ENCODE results near the gene TLE6. TPM values are rescaled to one million over a fixed set of nuclear protein-coding genes. Genes with fewer than 3 reads are reported as not detected.
"Not testable (repeated sequence)": the region's sequence is repeated elsewhere in the genome, so short reads cannot be mapped to it uniquely, and the experiment has no call there.

The TLE6 gene
- total RNA-seq, 1 donor from 2014 or later, result 0.55 TPM

DNA sequence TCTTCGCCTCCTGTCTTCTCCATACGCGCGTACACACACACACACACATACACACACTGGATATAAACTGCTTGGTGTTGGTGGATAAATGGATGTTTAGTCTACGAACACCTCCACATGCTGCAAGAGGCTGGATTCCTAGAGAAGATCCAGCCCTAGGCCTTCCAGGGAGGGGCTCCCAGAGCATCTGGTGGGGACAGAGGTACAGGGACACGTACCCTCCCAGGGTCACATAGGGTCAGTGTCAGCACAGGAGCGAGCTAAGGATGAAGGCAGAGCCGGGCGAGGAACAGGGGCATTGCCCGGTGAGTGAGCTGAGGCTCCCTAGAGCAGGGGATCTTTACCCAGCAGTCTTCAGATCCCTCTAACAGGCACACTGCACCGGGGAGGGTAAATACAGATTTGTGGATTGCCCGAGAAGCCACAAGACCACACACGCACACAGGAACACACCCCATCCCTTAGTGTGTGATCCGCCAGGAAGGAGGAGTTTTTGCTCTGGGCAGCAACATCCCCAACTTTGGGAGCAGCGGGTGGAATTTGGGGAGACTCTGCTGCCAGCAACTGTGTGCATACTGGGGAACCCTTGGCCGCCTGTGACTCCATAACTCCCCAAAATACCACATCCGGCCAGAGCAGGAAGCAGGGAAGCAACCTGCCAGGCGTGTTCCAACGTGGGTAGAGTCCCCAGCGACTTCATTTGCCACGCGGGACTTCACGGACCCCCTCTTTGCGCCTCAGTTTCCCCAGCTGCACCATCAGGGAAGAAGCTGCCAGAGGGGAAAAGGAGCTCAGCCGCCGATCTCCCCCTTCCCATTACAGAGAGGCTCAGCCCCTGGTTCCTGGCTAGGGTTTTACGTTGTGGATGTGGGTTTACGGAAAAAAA is 57.5 kb downstream of the TLE6 start:
- DNase-seq (ENCODE audit: low spot score), result no peak
- Mint-ChIP-seq H3K36me3 (ENCODE audit: low read depth) (peaks cover 2% of the 10 kb centered on the region), H3K27ac (ENCODE audit: unreplicated experiment) (peak overlapping the region; percentile 93), H3K4me3 (ENCODE audit: unreplicated experiment) (peak overlapping the region; percentile 83), H3K9me3 (ENCODE audit: low read depth) (no peaks in the 10 kb centered on the region), H3K4me1 (ENCODE audit: low read depth) (peaks cover 20% of the 10 kb centered on the region), H3K27me3 (ENCODE audit: low read depth) (peaks cover 34% of the 10 kb centered on the region)
- TF ChIP-seq, protein P1, sequence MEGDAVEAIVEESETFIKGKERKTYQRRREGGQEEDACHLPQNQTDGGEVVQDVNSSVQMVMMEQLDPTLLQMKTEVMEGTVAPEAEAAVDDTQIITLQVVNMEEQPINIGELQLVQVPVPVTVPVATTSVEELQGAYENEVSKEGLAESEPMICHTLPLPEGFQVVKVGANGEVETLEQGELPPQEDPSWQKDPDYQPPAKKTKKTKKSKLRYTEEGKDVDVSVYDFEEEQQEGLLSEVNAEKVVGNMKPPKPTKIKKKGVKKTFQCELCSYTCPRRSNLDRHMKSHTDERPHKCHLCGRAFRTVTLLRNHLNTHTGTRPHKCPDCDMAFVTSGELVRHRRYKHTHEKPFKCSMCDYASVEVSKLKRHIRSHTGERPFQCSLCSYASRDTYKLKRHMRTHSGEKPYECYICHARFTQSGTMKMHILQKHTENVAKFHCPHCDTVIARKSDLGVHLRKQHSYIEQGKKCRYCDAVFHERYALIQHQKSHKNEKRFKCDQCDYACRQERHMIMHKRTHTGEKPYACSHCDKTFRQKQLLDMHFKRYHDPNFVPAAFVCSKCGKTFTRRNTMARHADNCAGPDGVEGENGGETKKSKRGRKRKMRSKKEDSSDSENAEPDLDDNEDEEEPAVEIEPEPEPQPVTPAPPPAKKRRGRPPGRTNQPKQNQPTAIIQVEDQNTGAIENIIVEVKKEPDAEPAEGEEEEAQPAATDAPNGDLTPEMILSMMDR (IDR thresholded peaks at IDR 0.05), result no peak

DNA sequence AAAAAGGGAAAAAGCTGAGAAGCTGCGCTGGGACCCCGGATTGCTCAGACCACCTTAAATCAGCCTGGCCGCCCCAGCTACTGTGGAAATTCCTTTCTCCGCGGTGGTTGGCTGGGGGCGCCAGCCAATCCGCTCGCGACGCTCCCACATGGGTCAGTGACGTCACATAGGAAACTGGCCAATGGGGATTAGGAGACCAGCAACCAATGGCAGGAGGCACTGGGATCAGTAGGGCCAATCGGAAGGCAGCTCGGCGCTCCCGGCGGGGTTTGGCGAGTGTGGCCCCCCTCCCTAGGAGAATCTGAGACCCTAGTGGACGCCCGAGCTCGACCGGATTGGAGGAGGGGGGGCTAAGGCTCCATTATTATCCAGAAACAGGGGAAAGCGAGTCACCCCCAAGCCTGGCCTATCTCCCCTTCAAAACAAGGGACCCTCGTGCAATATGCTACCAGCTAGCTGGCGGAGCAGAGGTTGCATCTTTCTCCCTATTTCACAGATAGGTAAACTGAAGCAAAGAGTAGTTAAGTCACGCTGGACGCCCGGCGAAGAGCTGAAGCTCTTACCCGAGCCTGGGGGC is 58.3 kb downstream of the TLE6 start:
- H3K27me3 Mint-ChIP-seq (ENCODE audit: low read depth), result peaks cover 28% of the 10 kb centered on the region
- TF ChIP-seq, protein P1 (IDR thresholded peaks at IDR 0.05), result no peak
- H3K4me3 Mint-ChIP-seq (ENCODE audit: unreplicated experiment), result peak overlapping the region; percentile 83
- H3K9me3 Mint-ChIP-seq (ENCODE audit: low read depth), result no peaks in the 10 kb centered on the region
- H3K4me1 Mint-ChIP-seq (ENCODE audit: low read depth), result peaks cover 20% of the 10 kb centered on the region
- peak overlapping the region; percentile 93 for H3K27ac Mint-ChIP-seq (ENCODE audit: unreplicated experiment)
- peaks cover 2% of the 10 kb centered on the region for H3K36me3 Mint-ChIP-seq (ENCODE audit: low read depth)
- DNase-seq (ENCODE audit: low spot score), result peak; percentile 98

DNA sequence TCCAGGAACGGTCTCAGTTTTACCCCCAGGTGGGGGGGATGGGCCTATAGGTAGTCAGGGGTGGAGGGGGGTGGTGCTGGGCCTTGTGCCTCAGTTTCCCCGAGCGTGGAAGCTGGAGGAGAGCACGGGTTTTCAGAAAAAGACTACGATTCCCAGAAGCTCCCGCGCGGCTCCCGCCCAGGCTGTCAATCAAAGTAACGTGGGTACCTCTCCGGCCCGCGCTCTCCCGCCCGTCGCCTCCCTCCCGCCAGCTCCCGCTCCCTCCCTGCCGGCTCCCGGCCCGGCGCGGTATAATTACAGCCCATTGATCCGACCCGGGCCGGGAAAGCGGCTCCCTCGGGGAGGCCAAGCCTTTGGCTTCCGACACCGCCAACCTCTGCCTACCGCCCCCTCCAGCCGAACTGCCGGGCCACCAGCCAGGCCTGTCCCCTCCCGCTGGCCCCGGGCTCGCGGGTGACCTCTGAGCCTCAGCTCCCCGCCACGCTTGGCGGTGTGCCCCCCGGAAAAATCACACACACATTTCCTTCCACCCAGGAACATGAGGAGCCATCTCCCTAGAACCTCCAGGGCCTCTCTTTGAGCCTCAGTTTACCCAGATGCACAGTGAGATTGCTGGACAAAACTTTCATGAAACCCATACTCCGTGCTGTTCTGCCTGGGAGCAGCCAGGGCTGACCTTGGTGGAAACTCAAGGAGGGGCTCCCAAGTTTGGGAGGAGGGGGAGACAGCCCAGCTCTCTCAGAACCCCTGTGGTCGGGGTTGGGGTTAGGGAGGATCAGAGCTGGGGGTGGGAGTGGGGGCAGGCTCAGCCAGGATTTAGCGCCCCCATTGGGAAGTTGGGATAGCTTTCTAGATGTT is 59.0 kb downstream of the TLE6 start:
- H3K36me3 Mint-ChIP-seq (ENCODE audit: low read depth), result peaks cover 2% of the 10 kb centered on the region
- H3K27ac Mint-ChIP-seq (ENCODE audit: unreplicated experiment), result peak overlapping the region; percentile 93
- peak overlapping the region; percentile 83 for H3K4me3 Mint-ChIP-seq (ENCODE audit: unreplicated experiment)
- H3K9me3 Mint-ChIP-seq (ENCODE audit: low read depth), result no peaks in the 10 kb centered on the region
- no peak for DNase-seq (ENCODE audit: low spot score)
- H3K27me3 Mint-ChIP-seq (ENCODE audit: low read depth), result peaks cover 23% of the 10 kb centered on the region
- peaks cover 20% of the 10 kb centered on the region for H3K4me1 Mint-ChIP-seq (ENCODE audit: low read depth)
- TF ChIP-seq, protein P1 (IDR thresholded peaks at IDR 0.05), result peak; percentile 64

DNA sequence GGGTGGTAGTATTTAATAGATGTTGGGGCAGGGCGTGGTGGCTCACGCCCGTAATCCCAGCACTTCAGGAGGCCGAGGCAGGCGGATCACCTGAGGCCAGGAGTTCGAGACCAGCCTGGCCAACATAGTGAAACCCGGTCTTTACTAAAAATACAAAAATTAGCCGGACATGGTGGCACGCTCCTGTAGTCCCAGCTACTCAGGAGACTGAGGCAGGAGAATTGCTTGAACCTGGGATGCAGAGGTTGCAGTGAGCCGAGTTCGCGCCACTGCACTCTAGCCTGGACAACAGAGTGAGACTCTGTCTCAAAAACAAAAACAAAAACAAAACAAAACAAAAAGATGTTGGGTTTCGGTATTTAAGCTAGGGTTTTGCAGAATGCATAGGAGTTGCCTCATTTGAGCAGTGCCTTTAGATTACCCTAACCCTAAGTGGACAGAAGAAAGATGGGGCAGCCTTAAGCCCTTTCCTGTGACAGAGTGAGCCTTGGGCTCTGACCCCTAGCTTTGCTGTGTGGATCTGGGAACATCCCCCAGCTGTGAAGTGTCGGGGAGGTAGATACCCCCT is 59.7 kb downstream of the TLE6 start:
- not testable (repeated sequence) for H3K27ac Mint-ChIP-seq (ENCODE audit: unreplicated experiment)

More for the DNA sequence above, 59.7 kb downstream of the TLE6 start:
- TF ChIP-seq, protein P1 (IDR thresholded peaks at IDR 0.05), result peak; percentile 25
- not testable (repeated sequence) for DNase-seq (ENCODE audit: low spot score); H3K36me3 Mint-ChIP-seq (ENCODE audit: low read depth); H3K9me3 Mint-ChIP-seq (ENCODE audit: low read depth)
- H3K4me3 Mint-ChIP-seq (ENCODE audit: unreplicated experiment), result peak overlapping the region; percentile 83
- peaks cover 18% of the 10 kb centered on the region for H3K27me3 Mint-ChIP-seq (ENCODE audit: low read depth)
- H3K4me1 Mint-ChIP-seq (ENCODE audit: low read depth), result peaks cover 20% of the 10 kb centered on the region

Measured in chondrocyte (in vitro differentiated cells).